Measurements from ENCODE around the gene KDM1B.

The KDM1B gene

GRCh38 chr6:18189196-18189595 lies 34.0 kb downstream of the KDM1B start:
- no peak for TF ChIP-seq TAF1 (IDR thresholded peaks at IDR 0.05; ENCODE audit: borderline replicate concordance, insufficient read depth, low read length)
- TF ChIP-seq FOXP2 (optimal IDR thresholded peaks at IDR 0.05; ENCODE audit: borderline replicate concordance, extremely low read depth, extremely low read length, insufficient read depth): no peak
- no peak for TF ChIP-seq POLR2AphosphoS5 (IDR thresholded peaks at IDR 0.05; ENCODE audit: low read depth, low read length)
- TF ChIP-seq SIN3A (IDR thresholded peaks at IDR 0.05; ENCODE audit: borderline replicate concordance, insufficient read depth, low read length): no peak
- TF ChIP-seq REST (IDR thresholded peaks at IDR 0.05; ENCODE audit: insufficient read depth in 1 of 2, low read depth in 2 of 2, low read length in 2 of 2): no peak

GRCh38 chr6:18192026-18192425 lies 36.8 kb downstream of the KDM1B start:
- TF ChIP-seq POLR2AphosphoS5 (IDR thresholded peaks at IDR 0.05; ENCODE audit: low read depth, low read length) (no peak), SIN3A (IDR thresholded peaks at IDR 0.05; ENCODE audit: borderline replicate concordance, insufficient read depth, low read length) (no peak), REST (IDR thresholded peaks at IDR 0.05; ENCODE audit: insufficient read depth in 1 of 2, low read depth in 2 of 2, low read length in 2 of 2) (no peak), TAF1 (IDR thresholded peaks at IDR 0.05; ENCODE audit: borderline replicate concordance, insufficient read depth, low read length) (no peak), FOXP2 (optimal IDR thresholded peaks at IDR 0.05; ENCODE audit: borderline replicate concordance, extremely low read depth, extremely low read length, insufficient read depth) (no peak)

- TF ChIP-seq POLR2AphosphoS5 (IDR thresholded peaks at IDR 0.05; ENCODE audit: low read depth, low read length): no peak
These were observed 48.6 kb downstream of the KDM1B start for GRCh38 chr6:18203786-18204185.

- no peak for TF ChIP-seq TAF1 (IDR thresholded peaks at IDR 0.05; ENCODE audit: borderline replicate concordance, insufficient read depth, low read length)
These were observed 49.5 kb downstream of the KDM1B start for GRCh38 chr6:18204691-18205090.

GRCh38 chr6:18206591-18206990 lies 51.4 kb downstream of the KDM1B start:
- TF ChIP-seq TAF1 (IDR thresholded peaks at IDR 0.05; ENCODE audit: borderline replicate concordance, insufficient read depth, low read length): no peak
- TF ChIP-seq FOXP2 (optimal IDR thresholded peaks at IDR 0.05; ENCODE audit: borderline replicate concordance, extremely low read depth, extremely low read length, insufficient read depth): no peak
- no peak for TF ChIP-seq POLR2AphosphoS5 (IDR thresholded peaks at IDR 0.05; ENCODE audit: low read depth, low read length)
- no peak for TF ChIP-seq REST (IDR thresholded peaks at IDR 0.05; ENCODE audit: insufficient read depth in 1 of 2, low read depth in 2 of 2, low read length in 2 of 2)
- no peak for TF ChIP-seq SIN3A (IDR thresholded peaks at IDR 0.05; ENCODE audit: borderline replicate concordance, insufficient read depth, low read length)

GRCh38 chr6:18207438-18207837 lies 52.2 kb downstream of the KDM1B start:
- TF ChIP-seq SIN3A (IDR thresholded peaks at IDR 0.05; ENCODE audit: borderline replicate concordance, insufficient read depth, low read length): no peak
- no peak for TF ChIP-seq TAF1 (IDR thresholded peaks at IDR 0.05; ENCODE audit: borderline replicate concordance, insufficient read depth, low read length)
- TF ChIP-seq FOXP2 (optimal IDR thresholded peaks at IDR 0.05; ENCODE audit: borderline replicate concordance, extremely low read depth, extremely low read length, insufficient read depth): no peak
- TF ChIP-seq REST (IDR thresholded peaks at IDR 0.05; ENCODE audit: insufficient read depth in 1 of 2, low read depth in 2 of 2, low read length in 2 of 2): no peak
- no peak for TF ChIP-seq POLR2AphosphoS5 (IDR thresholded peaks at IDR 0.05; ENCODE audit: low read depth, low read length)
